ENCODE data around the gene KHK.
"Not testable (repeated sequence)": the region's sequence is repeated elsewhere in the genome, so short reads cannot be mapped to it uniquely, and the experiment has no call there.

Gene KHK

DNA sequence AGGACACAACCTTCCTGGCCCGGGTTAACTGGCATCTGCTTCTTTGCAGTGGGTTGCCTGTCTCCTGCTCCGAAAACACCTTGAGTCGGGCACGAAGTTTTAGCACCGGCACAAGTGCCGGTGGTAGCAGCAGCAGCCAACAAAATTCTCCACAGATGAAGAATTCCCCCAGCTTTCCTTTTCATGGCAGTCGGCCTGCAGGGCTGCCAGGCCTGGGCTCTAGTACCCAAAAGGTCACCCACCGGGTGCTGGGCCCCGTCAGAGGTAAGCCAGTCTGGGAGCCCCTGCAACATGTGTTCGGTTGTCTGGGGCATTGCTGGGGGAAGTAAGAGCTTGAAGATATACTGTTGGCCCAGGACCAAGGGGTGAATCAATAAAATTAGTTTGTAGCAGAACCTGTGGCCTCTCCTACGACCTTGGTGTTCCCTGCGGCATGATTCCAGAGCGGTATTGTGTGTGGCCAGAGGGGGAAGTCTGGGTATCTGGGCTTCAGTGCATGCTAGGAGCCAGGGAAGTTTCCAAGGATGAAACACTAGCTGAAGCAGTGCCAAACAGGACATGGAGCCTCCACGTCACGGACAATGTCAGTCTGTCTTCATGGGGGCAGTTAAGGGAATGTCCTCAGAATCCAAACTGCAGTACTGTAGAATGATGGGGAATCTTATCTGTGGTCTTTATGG lies 27.3 kb upstream of the KHK start:
- no peak for DNase-seq (ENCODE audit: low spot score)

DNA sequence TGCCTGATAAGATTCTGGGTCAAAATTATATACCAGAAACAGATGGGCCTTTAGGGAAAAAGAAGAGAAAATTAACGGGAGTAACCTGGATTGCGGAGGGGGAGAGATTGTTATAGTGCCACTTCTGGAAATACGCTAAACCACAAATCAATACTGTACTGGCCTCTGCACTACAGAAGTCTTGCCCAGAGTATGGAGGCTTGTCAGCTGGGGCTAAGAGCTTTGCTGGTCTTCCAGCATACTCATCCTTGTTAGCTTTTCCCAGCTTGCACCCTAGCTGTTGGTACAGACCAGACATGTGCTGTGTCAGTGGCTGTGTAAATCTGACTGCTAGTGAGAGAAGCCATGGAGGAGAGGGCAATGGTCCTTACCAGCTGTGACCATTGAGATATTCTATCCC lies 26.2 kb upstream of the KHK start:
- no peak for DNase-seq (ENCODE audit: low spot score)

DNA sequence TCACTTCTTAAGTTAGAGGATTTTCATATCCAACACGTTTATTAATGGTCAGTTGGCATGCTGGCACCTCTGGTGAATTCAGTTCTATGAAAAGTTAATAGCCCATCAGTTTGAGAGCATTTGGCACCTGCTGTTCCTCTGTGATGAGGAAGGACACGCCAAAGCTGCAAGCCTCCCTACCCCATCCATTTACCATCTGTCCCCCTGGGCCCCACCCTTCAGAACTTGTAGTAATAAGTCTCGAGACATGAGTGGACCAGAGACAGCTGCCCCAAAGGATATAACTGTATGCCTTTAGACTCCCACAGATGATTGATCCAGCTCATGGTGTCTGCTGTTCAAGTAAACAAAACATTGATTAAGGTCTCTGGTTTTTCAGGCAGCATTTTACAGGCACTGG lies 21.4 kb upstream of the KHK start:
- no peak for DNase-seq (ENCODE audit: low spot score)

DNA sequence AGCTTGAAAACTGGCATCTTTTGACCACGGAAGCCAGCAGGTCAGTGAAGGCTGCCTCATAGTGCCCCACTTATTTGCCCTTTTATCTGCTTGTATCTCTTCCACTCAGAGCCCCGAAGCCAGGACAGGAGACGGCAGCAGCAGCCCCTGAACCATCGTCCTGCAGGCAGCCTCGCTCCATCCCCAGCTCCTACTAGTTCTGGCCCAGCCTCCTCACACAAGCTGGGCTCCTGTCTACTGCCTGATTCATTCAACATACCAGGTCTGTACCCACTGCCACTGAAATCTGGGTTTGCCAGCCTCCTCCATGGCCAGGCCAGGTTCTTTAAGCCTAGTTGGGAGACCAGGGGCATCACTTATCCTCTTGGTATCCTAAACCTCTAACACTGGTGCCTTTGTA lies 19.2 kb upstream of the KHK start:
- DNase-seq (ENCODE audit: low spot score) = no peak

DNA sequence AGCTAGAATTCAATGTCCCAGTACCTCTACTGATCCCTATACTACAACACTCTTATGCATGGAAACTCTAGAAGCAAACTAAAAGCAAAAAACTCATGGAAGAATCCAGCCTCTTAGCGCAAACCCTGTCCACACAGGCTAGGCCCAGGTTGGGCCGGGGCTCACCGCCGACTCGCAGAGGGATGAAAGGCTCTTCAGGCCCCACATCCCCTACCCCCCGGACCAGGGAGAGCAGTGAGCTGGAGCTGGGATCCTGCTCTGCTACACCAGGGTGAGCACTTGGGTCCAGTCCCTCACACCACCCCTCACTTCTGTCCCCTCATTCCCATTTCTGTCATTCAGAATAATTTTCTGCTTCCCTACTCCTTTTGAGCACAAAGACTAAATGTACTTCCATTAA lies 17.1 kb upstream of the KHK start:
- no peak for DNase-seq (ENCODE audit: low spot score)

DNA sequence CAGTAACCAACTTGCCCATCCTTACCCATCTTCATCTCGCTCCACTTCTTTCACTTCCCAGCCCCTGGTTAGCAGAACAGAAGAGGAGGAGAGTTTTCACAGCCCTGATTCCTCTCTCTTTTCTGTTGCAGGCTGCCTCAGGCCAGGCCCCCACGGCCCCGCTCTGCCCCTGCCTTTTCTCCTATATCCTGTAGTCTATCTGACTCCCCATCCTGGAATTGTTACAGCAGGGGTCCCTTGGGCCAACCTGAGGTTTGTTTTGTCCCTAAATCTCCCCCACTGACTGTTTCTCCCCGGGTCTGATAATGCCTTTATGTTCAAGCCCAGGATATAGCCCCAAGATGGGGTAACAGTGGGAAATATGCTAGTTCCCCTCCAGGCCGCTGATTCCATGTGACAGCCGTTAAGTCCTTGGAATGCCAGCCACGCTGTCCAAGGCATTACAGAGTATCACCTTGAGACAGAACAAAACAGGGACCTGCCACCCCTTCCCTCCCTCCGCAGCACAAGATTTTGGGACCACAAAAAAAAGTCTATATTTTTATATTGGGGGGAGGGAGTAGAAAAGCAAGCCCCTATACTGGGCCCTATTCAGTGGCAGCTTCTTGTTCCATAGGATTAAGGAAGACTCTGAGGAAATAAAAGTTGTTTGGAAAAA lies 16.5 kb upstream of the KHK start:
- DNase-seq (ENCODE audit: low spot score) = no peak

DNA sequence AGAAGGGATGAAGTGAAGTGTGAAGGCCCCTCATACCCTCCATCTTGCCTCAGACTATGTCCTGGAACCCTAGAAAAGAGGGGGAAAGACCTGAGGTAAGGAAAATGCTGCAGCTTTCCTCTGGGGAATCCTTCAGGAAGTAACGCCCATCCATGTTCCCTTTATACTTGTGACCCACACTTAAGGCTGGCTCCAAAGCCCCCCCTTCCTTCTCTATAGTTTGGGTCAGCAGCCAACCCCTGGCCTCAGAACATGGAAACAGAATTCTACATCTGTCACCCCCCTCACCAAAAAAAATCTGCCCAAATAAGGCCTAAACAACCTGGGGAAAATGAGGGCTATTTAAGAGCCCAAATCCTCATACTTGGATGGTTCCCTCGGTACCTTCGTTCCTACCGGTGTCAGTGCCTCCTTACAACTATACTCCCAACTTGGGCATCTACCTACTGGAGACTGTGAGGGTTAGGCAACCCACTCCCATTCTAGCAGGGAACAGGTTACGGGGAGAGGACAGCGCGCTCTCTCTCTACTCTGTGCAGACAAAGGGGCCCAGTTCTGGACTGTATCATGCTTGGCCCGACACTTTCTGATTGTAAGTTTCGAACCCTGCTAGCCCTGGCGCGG lies 15.8 kb upstream of the KHK start:
- DNase-seq (ENCODE audit: low spot score) = no peak

DNA sequence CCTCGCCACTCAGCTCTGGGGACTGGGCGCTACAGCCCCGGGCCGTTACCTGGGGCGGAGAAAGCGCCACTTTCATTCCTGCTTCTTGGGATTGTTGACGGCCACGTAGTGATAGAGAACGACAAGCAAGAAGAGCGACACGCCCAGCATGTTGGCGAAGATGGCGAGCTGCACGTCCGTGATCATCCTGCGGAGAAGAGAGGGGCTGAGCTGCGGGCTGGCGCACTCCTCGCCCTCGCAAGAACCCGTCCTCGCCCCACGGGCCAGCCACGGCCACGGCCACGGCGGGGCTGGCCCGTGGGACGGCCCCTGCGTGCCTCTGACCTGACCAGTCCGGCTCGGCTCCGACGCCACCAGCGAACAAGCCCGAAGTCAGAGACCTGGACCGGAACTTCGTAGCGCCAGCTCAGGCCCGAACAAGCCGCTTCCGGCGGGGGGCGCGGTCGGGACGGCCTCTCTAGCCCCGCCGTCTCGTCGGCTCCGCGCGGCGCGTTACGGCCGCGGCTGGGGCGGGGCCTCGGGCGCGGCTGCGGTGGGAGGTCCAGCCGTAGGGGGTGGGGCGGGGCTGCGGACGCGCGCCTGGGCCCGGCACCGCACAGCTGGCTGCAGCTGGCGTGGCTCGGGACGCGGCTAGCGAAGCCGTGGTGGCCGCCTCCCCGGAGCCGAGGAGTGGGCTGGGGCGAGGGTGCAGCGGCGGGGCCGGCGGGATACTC lies 15.1 kb upstream of the KHK start, which contains the start of gene OST4:
Gene OST4, minus strand, starts transcription at position 378 of the 713 bp plus-strand sequence.
- DNase-seq (ENCODE audit: low spot score) = peak; percentile 97

DNA sequence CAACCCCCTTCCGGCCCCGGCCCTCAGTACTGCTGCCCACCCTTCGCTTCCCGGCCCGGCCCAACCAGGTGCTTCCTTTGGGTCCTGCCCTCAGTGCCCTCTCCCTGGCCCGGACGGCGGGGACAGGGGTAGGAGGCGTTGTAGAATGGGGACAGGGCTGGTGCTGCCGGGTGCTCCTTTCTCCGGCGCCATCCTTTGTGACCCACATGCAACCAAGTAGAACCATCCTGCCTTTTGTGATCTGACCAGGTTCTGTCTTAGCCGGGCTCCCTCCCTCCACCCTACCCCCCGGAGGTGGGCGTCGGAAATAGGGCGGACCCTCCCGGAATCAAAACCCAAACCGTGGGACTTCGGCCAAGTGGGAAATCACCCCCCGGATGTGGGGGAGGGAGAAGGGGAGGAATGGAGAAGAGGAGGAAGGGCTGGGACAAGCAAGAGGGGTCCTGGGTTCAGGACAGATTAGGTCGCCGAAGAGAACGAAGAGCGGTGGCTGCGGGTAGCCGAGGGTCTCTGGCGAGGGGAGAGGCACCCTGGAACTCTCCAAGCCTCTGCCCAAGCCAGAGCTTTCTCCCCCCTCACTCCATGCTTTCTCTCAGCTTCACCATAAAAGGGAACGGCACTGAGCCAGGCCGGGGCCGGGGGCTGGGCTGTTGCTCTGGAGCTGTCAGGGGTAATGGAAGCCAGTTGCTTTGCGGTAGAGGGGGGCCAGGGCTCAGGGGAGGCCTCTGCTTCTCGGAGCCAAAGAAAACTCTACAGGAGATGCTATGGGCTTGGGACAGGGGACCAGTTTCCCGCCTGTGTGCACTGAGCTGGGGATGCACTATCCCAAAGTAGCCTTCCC lies 14.4 kb upstream of the KHK start:
- DNase-seq (ENCODE audit: low spot score) = no peak

DNA sequence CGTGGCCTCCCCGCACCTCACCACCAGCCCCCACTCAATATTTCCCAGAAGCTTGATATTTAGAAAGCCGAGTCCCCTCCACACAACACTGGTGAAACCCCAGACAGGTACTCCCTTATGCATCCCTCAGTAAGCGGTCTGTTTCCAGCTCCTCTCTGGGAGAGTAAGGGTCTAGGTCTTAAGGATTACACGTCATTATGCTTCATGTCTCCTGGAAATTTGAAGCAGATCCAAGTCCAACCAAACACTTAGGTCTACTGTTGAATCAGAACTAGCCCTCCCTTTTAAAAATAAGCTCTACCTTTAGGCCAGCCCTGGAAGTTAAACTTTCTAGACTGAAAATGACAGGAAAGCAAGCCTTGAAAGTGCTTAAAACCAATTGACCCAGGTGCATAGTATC lies 13.7 kb upstream of the KHK start:
- no peak for DNase-seq (ENCODE audit: low spot score)

DNA sequence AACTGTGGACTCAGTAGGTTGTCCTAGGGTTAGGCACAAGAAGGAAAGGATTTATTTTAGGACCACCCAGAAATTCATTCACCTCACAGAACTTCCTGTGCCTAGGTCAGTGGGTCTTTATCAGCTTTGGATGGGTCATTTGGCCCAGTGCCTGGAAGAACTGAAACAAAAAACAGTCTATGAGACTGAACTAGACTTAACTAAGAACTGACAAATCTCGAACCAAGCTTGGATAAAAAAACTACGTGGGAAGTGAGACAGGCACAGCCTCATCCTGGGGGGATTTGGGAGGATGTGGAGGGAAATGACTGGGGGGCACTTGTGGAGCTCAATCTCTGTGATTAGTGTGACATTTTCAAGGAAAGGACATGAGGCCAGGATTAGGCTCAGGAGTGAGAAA lies 12.8 kb upstream of the KHK start:
- DNase-seq (ENCODE audit: low spot score) = no peak

DNA sequence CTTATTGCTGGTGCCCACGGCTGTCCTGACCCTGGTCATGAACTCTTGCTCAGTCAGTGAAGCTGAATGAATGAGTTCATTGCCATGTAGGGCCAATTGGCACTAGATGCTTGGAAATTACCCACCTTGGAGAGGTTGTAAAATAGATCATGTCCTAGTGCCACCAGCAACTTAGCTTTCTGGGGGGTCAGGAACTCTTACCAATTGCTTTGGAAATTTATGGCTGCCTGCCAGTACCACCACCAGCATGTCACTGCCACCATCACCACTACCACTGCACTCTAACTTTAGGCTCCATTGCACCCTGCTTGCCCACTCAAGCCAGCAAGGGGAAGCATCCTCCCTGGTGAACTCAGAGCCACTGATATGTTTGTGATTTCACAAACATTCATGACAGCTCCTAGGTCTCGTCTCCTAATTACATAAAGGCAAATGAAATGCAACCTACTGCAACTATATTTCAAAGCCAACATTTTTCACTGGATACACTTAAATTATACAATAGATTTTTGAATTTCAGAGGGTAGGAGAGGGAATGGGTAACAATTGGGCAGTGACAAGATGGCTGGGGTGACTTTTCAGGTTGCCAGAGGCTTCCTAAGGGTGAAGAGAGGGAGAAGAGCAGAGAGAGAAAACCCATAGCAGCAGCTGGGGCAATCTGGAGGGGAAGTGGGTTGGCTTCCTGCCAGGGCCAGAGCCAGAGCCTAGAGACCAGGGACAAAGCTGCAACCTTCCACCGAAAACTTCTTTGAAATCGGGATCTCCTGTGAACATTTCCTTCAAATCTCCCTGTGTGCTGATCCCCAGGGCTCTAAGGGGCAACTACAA lies 11.6 kb upstream of the KHK start:
- no peak for DNase-seq (ENCODE audit: low spot score)

DNA sequence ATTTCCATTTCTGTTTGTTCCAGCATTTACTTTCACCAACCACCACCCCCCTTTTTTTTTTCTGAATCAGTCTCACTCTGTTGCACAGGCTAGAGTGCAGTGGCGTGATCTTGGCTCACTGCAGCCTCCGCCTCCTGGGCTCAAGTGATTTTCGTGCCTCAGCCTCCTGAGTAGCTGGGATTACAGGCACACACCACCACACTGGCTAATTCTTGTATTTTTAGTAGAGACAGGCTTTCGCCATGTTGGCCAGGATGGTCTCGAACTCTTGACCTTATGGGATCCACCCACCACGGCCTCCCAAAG lies 11.1 kb upstream of the KHK start:
- not testable (repeated sequence) for DNase-seq (ENCODE audit: low spot score)

DNA sequence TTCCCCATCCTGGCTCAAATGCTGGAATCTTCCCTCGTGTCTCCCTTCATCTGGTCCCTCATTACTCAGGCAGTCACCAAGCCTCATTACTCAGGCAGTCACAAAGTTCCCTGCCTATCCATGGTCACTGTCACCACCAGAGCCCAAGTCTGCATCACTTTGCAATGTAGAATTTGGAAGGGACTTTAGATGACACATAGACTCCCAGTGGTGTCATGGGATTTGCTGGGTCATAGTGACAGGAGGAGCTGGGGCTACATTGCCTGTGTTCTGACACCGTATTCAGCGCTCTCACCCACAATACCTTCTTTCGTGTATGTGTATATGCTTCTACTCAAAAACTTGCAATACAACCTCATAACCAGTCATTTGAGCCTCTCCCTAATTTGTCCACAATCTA lies 10.2 kb upstream of the KHK start:
- no peak for DNase-seq (ENCODE audit: low spot score)

DNA sequence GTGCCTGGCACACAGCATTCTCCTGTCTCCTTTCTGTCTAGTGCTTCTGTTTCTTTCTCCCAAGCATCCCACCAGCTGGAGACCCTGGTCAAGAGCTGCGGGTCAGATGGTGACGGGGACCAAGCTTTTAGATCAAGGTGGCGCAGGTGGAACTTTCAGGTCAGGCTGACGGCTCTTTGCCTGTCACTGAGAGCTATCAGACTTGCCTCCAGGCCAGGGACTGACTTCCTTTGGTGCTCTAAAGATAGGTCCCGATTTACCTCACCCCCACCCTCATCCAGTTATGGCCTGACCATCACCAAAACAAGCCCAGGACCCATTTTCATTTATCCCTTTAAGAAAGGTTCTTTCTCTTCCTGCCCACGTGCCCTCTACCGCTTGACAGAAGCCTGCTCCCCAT lies 9.3 kb upstream of the KHK start:
- DNase-seq (ENCODE audit: low spot score) = no peak

DNA sequence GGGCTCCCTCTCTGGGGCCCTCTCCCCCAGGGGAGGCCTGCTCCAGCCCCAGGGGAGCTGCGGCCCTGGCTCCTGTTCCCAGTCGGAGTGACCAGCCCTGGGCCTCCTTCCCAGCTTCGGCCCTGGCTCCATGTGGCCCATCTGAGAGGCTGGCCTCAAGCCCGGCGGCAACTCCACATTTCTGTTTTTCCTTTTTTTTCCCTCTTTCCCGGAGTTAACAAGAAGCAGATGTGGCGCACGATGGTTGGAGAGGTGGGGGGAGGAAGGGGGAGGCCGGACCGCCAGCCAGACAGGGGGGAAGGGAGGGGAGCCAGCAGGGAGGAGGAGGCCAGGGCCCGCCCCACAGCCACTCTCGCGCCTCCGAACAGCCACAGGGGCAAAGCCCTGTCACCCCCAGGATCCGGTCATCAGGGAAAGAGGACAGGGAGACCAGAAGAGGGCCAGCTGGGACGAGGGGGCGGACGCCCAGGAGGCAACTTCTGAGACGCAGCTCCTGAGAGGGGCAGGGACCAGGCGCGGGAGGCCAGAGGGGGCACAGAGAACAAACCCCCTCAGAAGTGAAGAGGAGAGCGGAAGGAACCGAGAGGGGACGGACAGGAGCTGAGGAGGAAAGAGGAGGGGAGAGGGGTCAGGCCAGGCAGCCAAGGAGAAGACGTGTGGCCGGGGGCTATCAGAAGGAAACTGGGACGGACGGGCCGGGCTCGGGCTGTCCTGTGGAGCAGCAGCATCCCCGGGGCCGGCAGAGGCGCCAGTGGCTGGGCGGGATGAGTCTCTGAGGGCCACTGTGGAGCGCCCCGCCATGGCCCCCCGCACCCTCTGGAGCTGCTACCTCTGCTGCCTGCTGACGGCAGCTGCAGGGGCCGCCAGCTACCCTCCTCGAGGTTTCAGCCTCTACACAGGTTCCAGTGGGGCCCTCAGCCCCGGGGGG lies 8.0 kb upstream of the KHK start, which contains the start of gene EMILIN1:
Gene EMILIN1, plus strand, starts transcription at position 349 of the 928 bp plus-strand sequence. Its CDS starts 451 bp downstream, at position 800.
- DNase-seq (ENCODE audit: low spot score) = no peak

DNA sequence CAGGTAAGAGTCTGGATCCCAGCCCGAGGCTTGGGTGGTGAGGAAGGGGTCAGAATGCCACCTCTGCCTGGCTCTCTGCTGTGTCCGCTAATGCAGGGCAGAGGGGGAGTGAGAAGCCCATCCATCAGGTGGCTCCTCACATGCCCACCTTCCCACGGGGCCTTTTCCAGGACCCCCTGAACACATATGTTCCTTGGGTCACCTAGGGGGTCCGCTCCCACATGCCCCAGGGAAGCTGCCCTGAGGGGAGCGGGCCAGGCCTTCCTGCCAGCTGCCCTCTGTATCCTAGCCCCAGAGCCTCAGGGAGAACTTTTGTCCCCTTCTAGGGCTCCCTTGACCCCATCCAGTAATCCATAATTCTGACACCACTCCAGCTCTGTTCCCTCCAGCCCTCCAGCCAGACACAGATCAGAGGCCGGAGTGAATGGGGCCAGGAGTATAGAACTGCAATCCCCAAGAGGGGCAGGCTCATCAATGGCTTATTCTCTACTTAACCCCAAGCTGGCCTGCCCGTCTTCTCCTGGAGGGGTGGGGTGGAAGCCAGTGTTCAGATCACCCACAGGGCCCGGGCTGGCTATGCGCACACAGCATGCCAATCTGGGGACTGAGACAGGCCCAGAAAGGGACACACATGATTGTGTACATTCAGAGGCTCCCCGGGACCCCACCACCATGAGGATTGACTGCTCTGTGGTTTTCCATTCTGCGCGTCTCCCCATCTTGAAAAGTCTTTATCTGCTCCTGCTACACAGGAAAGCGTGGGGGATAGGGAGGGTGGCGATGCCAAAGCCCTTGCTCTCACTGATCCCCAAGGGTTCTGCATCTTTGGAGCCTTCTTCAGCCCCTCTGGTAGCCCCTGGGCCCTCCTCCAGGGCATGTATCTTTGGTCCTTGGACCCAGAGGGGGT lies 7.1 kb upstream of the KHK start:
- no peak for DNase-seq (ENCODE audit: low spot score)

DNA sequence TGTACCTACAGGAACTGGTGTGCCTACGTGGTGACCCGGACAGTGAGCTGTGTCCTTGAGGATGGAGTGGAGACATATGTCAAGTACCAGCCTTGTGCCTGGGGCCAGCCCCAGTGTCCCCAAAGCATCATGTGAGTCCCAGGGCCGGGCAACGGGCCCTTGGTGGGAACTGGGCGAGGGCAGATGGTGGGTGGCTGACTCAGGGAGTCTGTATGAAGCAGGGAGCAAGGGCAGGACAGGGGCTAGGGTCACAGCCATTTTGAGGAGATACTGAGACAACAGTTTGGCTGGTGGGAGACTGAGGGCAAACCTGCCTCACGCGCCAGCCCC lies 6.5 kb upstream of the KHK start:
- DNase-seq (ENCODE audit: low spot score) = no peak

DNA sequence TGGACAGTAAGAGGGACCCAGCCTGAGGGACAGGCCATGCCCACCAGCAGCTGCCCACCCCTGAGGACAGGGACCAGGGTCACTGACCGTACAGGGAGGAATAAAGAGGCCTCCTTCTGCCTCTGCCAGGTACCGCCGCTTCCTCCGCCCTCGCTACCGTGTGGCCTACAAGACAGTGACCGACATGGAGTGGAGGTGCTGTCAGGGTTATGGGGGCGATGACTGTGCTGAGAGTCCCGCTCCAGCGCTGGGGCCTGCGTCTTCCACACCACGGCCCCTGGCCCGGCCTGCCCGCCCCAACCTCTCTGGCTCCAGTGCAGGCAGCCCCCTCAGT lies 6.0 kb upstream of the KHK start:
- DNase-seq (ENCODE audit: low spot score) = no peak
